HepG2 (cell line): ENCODE data around the gene CKLF. TPM values are rescaled to one million over a fixed set of nuclear protein-coding genes. Genes with fewer than 3 reads are reported as not detected.

Experiments
- BRCA1 ChIP-seq: sonication (generic); formaldehyde crosslinking; IDR thresholded peaks from 2 replicates; pipeline ENCODE4 v1.4.0; 2020; ENCODE audit warnings: missing genetic modification reagents
- HIVEP1 ChIP-seq: sonication (generic); formaldehyde crosslinking; IDR thresholded peaks from 2 replicates; pipeline ENCODE4 v1.4.0; 2020; ENCODE audit warnings: mild to moderate bottlenecking, missing genetic modification reagents
- LCORL ChIP-seq, 2 experiments: fragments of 450-650 bp in 1 of 2; sonication (generic) in 1 of 2; formaldehyde crosslinking in 1 of 2; IDR thresholded peaks; 2 replicates each; pipeline versions ENCODE4 v1.5.0 to v1.6.1; 2017 to 2020; ENCODE audit warnings: antibody characterized with exemption in 1 of 2, missing genetic modification reagents in 1 of 2
- MED8 ChIP-seq: sonication (generic); formaldehyde crosslinking; IDR thresholded peaks from 2 replicates; pipeline ENCODE4 v1.8.1; 2023; ENCODE audit warnings: mild to moderate bottlenecking, missing genetic modification reagents; ENCODE audit not compliant: insufficient replicate concordance
- ONECUT2 ChIP-seq: sonication (generic); formaldehyde crosslinking; IDR thresholded peaks from 2 replicates; pipeline ENCODE4 v1.4.0; 2020; ENCODE audit warnings: missing genetic modification reagents
- PAWR ChIP-seq: sonication (generic); formaldehyde crosslinking; IDR thresholded peaks from 2 replicates; pipeline ENCODE4 v1.4.0; 2020; ENCODE audit warnings: missing genetic modification reagents, mild to moderate bottlenecking, borderline replicate concordance
- SMAD9 ChIP-seq: sonication (generic); formaldehyde crosslinking; IDR thresholded peaks from 2 replicates; pipeline ENCODE4 v1.5.1; 2020; ENCODE audit warnings: mild to moderate bottlenecking, missing genetic modification reagents
- ZNF780A ChIP-seq: sonication (generic); formaldehyde crosslinking; IDR thresholded peaks from 2 replicates; pipeline ENCODE4 v1.8.0; 2022; ENCODE audit warnings: mild to moderate bottlenecking, missing genetic modification reagents, moderate library complexity
- polyA plus RNA-seq, 8 experiments: library from polyadenylated mRNA; depleted of rRNA in 3 of 8; stranded (reverse) in 7 of 8; unstranded in 1 of 8; fragments of >200 nt; fragmentation: Illumina TruSeq in 4 of 8; extraction: Trizol in 4 of 8; gene quantifications; 2 replicates each; pipeline versions ENCODE4 v1.2.1 to v1.2.3, GENCODE V29; 2011 to 2016; ENCODE audit warnings: low read depth in 4 of 8, missing spikeins in 1 of 8, mixed read lengths in 1 of 8; ENCODE audit not compliant: insufficient read depth in 1 of 8
- total RNA-seq, 5 experiments: library from RNA; depleted of rRNA; stranded (reverse); fragments of >200 nt; fragmentation: Illumina TruSeq; extraction: Trizol; gene quantifications; 2 replicates each; pipeline ENCODE4 v1.2.3, GENCODE V29; 2016; ENCODE audit warnings: low read depth in 1 of 5
- TF ChIP-seq, protein P1 (sequence below): sonication (generic); formaldehyde crosslinking; IDR thresholded peaks from 2 replicates; pipeline ENCODE4 v1.4.0; 2020; ENCODE audit warnings: mild to moderate bottlenecking, missing genetic modification reagents
- TF ChIP-seq, protein P2 (sequence below): sonication (generic); formaldehyde crosslinking; IDR thresholded peaks from 2 replicates; pipeline ENCODE4; 2020; ENCODE audit warnings: missing genetic modification reagents, mild to moderate bottlenecking, borderline replicate concordance
- TF ChIP-seq, protein P3 (sequence below): sonication (generic); formaldehyde crosslinking; IDR thresholded peaks from 2 replicates; pipeline ENCODE4 v1.4.0; 2020; ENCODE audit warnings: low read depth, missing genetic modification reagents
- TF ChIP-seq, protein P4 (sequence below): sonication (generic); formaldehyde crosslinking; IDR thresholded peaks from 2 replicates; pipeline ENCODE4 v1.9.0; 2021; ENCODE audit warnings: missing genetic modification reagents, borderline replicate concordance

The CKLF gene
- total and polyA plus RNA-seq, 2 of the 13 experiments (the other 11 are each of a cell fraction or from before 2014, with no cell fraction given), result 120 to 167 TPM

DNA sequence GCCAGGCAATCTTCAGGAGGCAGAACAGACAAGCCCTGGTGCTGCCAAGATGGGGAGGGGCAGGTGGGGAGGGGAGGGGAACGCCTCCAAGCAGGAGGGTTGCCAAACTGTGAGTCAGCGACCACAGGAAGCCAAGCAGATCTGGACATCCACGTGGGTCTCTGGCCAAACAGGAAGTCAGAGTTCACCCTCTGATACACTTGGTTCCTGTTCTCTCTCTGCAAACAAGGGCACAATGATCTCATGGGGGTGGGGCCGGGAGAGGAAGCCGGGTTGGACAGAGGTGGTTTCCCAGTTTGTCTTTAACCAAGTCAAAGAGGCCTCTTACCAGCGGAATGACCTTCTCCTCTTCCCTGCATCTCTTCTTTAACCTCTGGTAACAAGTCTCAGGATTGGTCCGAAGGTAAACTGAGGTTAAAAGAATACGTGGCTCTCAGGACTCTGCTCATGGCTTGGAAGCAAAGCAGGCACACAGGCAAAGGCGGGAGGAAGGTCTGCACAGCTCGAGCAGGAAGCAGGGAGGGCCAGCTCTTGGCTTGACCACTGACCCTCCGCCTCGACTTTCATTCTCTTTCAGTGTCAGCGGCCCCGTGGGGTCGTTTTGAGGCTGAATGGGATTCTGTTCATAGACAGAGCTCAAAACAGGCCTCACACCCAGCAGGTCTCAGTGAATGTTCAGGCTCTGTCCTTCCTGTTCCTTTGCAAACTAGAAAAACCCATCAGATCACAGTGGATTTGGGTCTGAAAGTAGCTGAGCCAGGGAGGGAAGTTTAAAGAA is 35.4 kb upstream of the CKLF start (continued):
- TF ChIP-seq, protein P1, sequence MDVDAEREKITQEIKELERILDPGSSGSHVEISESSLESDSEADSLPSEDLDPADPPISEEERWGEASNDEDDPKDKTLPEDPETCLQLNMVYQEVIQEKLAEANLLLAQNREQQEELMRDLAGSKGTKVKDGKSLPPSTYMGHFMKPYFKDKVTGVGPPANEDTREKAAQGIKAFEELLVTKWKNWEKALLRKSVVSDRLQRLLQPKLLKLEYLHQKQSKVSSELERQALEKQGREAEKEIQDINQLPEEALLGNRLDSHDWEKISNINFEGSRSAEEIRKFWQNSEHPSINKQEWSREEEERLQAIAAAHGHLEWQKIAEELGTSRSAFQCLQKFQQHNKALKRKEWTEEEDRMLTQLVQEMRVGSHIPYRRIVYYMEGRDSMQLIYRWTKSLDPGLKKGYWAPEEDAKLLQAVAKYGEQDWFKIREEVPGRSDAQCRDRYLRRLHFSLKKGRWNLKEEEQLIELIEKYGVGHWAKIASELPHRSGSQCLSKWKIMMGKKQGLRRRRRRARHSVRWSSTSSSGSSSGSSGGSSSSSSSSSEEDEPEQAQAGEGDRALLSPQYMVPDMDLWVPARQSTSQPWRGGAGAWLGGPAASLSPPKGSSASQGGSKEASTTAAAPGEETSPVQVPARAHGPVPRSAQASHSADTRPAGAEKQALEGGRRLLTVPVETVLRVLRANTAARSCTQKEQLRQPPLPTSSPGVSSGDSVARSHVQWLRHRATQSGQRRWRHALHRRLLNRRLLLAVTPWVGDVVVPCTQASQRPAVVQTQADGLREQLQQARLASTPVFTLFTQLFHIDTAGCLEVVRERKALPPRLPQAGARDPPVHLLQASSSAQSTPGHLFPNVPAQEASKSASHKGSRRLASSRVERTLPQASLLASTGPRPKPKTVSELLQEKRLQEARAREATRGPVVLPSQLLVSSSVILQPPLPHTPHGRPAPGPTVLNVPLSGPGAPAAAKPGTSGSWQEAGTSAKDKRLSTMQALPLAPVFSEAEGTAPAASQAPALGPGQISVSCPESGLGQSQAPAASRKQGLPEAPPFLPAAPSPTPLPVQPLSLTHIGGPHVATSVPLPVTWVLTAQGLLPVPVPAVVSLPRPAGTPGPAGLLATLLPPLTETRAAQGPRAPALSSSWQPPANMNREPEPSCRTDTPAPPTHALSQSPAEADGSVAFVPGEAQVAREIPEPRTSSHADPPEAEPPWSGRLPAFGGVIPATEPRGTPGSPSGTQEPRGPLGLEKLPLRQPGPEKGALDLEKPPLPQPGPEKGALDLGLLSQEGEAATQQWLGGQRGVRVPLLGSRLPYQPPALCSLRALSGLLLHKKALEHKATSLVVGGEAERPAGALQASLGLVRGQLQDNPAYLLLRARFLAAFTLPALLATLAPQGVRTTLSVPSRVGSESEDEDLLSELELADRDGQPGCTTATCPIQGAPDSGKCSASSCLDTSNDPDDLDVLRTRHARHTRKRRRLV (CRISPR knock-in tag), result 0 out of 2 replicates have a peak, but pooled peaks have one; percentile 71
- no peak for TF ChIP-seq ZNF780A
- no peak for TF ChIP-seq LCORL (IDR thresholded peaks at IDR 0.05)
- peak; percentile 96; the same call in 1 of the 2 replicates for TF ChIP-seq LCORL (CRISPR knock-in tag; IDR thresholded peaks at IDR 0.05)
- peak; percentile 75; the same call in 1 of the 2 replicates for TF ChIP-seq SMAD9 (CRISPR knock-in tag)
- TF ChIP-seq HIVEP1 (CRISPR knock-in tag), result peak; percentile 92
- TF ChIP-seq, protein P2, sequence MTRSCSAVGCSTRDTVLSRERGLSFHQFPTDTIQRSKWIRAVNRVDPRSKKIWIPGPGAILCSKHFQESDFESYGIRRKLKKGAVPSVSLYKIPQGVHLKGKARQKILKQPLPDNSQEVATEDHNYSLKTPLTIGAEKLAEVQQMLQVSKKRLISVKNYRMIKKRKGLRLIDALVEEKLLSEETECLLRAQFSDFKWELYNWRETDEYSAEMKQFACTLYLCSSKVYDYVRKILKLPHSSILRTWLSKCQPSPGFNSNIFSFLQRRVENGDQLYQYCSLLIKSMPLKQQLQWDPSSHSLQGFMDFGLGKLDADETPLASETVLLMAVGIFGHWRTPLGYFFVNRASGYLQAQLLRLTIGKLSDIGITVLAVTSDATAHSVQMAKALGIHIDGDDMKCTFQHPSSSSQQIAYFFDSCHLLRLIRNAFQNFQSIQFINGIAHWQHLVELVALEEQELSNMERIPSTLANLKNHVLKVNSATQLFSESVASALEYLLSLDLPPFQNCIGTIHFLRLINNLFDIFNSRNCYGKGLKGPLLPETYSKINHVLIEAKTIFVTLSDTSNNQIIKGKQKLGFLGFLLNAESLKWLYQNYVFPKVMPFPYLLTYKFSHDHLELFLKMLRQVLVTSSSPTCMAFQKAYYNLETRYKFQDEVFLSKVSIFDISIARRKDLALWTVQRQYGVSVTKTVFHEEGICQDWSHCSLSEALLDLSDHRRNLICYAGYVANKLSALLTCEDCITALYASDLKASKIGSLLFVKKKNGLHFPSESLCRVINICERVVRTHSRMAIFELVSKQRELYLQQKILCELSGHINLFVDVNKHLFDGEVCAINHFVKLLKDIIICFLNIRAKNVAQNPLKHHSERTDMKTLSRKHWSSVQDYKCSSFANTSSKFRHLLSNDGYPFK (CRISPR knock-in tag), result peak; percentile 64; the same call in 1 of the 2 replicates
- TF ChIP-seq, protein P3, sequence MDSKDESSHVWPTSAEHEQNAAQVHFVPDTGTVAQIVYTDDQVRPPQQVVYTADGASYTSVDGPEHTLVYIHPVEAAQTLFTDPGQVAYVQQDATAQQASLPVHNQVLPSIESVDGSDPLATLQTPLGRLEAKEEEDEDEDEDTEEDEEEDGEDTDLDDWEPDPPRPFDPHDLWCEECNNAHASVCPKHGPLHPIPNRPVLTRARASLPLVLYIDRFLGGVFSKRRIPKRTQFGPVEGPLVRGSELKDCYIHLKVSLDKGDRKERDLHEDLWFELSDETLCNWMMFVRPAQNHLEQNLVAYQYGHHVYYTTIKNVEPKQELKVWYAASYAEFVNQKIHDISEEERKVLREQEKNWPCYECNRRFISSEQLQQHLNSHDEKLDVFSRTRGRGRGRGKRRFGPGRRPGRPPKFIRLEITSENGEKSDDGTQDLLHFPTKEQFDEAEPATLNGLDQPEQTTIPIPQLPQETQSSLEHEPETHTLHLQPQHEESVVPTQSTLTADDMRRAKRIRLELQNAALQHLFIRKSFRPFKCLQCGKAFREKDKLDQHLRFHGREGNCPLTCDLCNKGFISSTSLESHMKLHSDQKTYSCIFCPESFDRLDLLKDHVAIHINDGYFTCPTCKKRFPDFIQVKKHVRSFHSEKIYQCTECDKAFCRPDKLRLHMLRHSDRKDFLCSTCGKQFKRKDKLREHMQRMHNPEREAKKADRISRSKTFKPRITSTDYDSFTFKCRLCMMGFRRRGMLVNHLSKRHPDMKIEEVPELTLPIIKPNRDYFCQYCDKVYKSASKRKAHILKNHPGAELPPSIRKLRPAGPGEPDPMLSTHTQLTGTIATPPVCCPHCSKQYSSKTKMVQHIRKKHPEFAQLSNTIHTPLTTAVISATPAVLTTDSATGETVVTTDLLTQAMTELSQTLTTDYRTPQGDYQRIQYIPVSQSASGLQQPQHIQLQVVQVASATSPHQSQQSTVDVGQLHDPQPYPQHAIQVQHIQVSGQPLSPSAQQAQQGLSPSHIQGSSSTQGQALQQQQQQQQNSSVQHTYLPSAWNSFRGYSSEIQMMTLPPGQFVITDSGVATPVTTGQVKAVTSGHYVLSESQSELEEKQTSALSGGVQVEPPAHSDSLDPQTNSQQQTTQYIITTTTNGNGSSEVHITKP (CRISPR knock-in tag), result peak; percentile 65; the same call in 1 of the 2 replicates
- no peak for TF ChIP-seq BRCA1
- no peak for TF ChIP-seq MED8 (CRISPR knock-in tag)
- TF ChIP-seq ONECUT2 (CRISPR knock-in tag), result 0 out of 2 replicates have a peak, but pooled peaks have one; percentile 23
- TF ChIP-seq, protein P4, sequence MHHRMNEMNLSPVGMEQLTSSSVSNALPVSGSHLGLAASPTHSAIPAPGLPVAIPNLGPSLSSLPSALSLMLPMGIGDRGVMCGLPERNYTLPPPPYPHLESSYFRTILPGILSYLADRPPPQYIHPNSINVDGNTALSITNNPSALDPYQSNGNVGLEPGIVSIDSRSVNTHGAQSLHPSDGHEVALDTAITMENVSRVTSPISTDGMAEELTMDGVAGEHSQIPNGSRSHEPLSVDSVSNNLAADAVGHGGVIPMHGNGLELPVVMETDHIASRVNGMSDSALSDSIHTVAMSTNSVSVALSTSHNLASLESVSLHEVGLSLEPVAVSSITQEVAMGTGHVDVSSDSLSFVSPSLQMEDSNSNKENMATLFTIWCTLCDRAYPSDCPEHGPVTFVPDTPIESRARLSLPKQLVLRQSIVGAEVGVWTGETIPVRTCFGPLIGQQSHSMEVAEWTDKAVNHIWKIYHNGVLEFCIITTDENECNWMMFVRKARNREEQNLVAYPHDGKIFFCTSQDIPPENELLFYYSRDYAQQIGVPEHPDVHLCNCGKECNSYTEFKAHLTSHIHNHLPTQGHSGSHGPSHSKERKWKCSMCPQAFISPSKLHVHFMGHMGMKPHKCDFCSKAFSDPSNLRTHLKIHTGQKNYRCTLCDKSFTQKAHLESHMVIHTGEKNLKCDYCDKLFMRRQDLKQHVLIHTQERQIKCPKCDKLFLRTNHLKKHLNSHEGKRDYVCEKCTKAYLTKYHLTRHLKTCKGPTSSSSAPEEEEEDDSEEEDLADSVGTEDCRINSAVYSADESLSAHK (CRISPR knock-in tag), result no peak
- TF ChIP-seq PAWR (CRISPR knock-in tag), result no peak
